ENCODE results near the gene TGOLN2. TPM values are rescaled to one million over a fixed set of nuclear protein-coding genes. Genes with fewer than 3 reads are reported as not detected.

TGOLN2 gene
- total and polyA plus RNA-seq, 2 donors (not counting 3 experiments of a cell fraction or from before 2014, with no cell fraction given): 112 to 140 TPM

DNA sequence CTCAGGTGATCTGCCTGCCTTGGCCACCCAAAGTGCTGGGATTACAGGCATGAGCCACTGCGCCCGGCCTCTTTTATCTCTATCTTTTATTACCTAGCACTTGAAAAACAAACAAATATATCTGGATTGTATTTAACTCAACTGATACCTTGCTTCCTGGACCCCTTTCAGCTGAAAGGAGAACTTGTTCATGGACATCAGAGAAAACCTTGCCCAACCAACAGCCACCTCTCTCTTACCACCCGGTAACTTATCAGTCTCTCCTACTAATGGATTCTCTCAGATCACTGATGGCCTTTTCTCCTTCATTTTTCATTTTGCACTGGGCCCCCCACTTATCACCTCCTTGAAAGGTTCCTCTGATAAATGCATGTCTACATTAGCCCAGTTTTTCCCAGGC, 19.8 kb upstream of the TGOLN2 start:
- Histone ChIP-seq H3K79me2 (ENCODE audit: control insufficient read depth, insufficient read depth, low read length) (peaks cover 2% of the 10 kb centered on the region), H3K4me1 (ENCODE audit: control insufficient read depth, extremely low read depth, insufficient read depth, low read length) (no peaks in the 10 kb centered on the region), H3K9ac (replicated peaks; ENCODE audit: extremely low read depth, insufficient read depth, low read length) (no peak overlapping the region), H3K36me3 (ENCODE audit: control insufficient read depth in 2 of 2, extremely low read depth in 1 of 2, insufficient read depth in 2 of 2, low read length in 2 of 2) (peaks cover 7 to 29% of the 10 kb centered on the region in 2 experiments), H3K9me1 (replicated peaks; ENCODE audit: control insufficient read depth, extremely low read depth, insufficient read depth, low read length) (no peaks in the 10 kb centered on the region), H2AFZ (ENCODE audit: low read depth, low read length) (no peak overlapping the region), H3K4me3 (replicated peaks in 1 of 3; ENCODE audit: insufficient read depth in 1 of 3, low read depth in 1 of 3, low read length in 3 of 3) (no peak overlapping the region), H3K9me3 (replicated peaks; ENCODE audit: control insufficient read depth, insufficient read depth, low read length) (no peaks in the 10 kb centered on the region), H4K20me1 (replicated peaks; ENCODE audit: control insufficient read depth, extremely low read depth, insufficient read depth, low read length) (no peaks in the 10 kb centered on the region), H3K4me2 (ENCODE audit: insufficient read depth, low read length) (no peak overlapping the region), H3K27ac (ENCODE audit: insufficient read depth, low read depth, low read length) (no peak overlapping the region), H3K27me3 (ENCODE audit: control insufficient read depth in 2 of 2, insufficient read depth in 2 of 2, low read length in 2 of 2) (no peaks in the 10 kb centered on the region)
- dilution Hi-C loops (cut with MboI; ENCODE audit: extremely low pct_ligation_motif_present, low sequenced_read_pairs): no loop called here
- TF ChIP-seq POLR2AphosphoS5 (IDR thresholded peaks at IDR 0.05; ENCODE audit: insufficient read depth, low read depth, low read length) (no peak), POLR2A (IDR thresholded peaks at IDR 0.05; ENCODE audit: low read depth, low read length) (no peak), JUN (IDR thresholded peaks at IDR 0.05; ENCODE audit: borderline replicate concordance, insufficient read depth, insufficient read length, low read depth) (no peak), GATA2 (IDR thresholded peaks at IDR 0.05; ENCODE audit: insufficient read depth, insufficient read length, low read depth, low read length) (no peak), EZH2 (IDR thresholded peaks at IDR 0.05; ENCODE audit: borderline replicate concordance, low read depth, low read length, severe bottlenecking) (no peak), MYC (IDR thresholded peaks at IDR 0.05; ENCODE audit: low read depth, low read length) (no peak), FOS (IDR thresholded peaks at IDR 0.05; ENCODE audit: borderline replicate concordance, insufficient read depth, low read length) (no peak)
- TF ChIP-seq, protein P1, sequence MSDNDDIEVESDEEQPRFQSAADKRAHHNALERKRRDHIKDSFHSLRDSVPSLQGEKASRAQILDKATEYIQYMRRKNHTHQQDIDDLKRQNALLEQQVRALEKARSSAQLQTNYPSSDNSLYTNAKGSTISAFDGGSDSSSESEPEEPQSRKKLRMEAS (IDR thresholded peaks at IDR 0.05; ENCODE audit: insufficient read depth, insufficient read length): no peak
- TF ChIP-seq, protein P2, sequence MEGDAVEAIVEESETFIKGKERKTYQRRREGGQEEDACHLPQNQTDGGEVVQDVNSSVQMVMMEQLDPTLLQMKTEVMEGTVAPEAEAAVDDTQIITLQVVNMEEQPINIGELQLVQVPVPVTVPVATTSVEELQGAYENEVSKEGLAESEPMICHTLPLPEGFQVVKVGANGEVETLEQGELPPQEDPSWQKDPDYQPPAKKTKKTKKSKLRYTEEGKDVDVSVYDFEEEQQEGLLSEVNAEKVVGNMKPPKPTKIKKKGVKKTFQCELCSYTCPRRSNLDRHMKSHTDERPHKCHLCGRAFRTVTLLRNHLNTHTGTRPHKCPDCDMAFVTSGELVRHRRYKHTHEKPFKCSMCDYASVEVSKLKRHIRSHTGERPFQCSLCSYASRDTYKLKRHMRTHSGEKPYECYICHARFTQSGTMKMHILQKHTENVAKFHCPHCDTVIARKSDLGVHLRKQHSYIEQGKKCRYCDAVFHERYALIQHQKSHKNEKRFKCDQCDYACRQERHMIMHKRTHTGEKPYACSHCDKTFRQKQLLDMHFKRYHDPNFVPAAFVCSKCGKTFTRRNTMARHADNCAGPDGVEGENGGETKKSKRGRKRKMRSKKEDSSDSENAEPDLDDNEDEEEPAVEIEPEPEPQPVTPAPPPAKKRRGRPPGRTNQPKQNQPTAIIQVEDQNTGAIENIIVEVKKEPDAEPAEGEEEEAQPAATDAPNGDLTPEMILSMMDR (IDR thresholded peaks at IDR 0.05; ENCODE audit: extremely low read depth in 1 of 2, insufficient read depth in 1 of 2, low read depth in 1 of 2, low read length in 2 of 2): no peak
- intact Hi-C loops (cut with micrococcal nuclease): no loop called here
- ChIA-PET CTCF (no interaction called here), POLR2A (no interaction called here)
- BruUV-seq (replicated peaks): no TSS peak
- DNase-seq (ENCODE audit: low read depth, low spot score) (no peak), FAIRE-seq (no peak)

Measured in endothelial cell of umbilical vein (primary cell).